HepG2 (cell line): ENCODE results near the gene THRAP3. TPM values are rescaled to one million over a fixed set of nuclear protein-coding genes. Genes with fewer than 3 reads are reported as not detected.

Experiments used
- FOXP1 ChIP-seq, 2 experiments: fragments of 450-650 bp in 1 of 2; IDR thresholded peaks; 2 replicates each; pipeline ENCODE4 v1.6.1; 2017 to 2018; ENCODE audit warnings: antibody characterized with exemption in 1 of 2
- HCFC1 ChIP-seq: fragments of 150-350 bp; IDR thresholded peaks from 2 replicates; pipeline ENCODE4 v1.6.1; 2014; ENCODE audit warnings: low read depth, low read length
- HNF1A ChIP-seq, 2 experiments: sonication (generic) in 1 of 2; formaldehyde crosslinking in 1 of 2; IDR thresholded peaks; 2 replicates each; pipeline versions ENCODE4 v1.4.0 to v1.6.1; 2016 to 2020; ENCODE audit warnings: borderline replicate concordance in 1 of 2, low read depth in 1 of 2, mild to moderate bottlenecking in 1 of 2, missing genetic modification reagents in 1 of 2
- NCOR1 ChIP-seq: fragments of 200-600 bp; sonication (generic); IDR thresholded peaks from 2 replicates; pipeline ENCODE4 v1.7.0; 2017; ENCODE audit warnings: antibody characterized with exemption, low read length, borderline replicate concordance
- POGZ ChIP-seq: sonication (generic); formaldehyde crosslinking; IDR thresholded peaks from 2 replicates; pipeline ENCODE4 v1.4.0; 2020; ENCODE audit warnings: mild to moderate bottlenecking, missing genetic modification reagents
- SIX1 ChIP-seq: sonication (generic); formaldehyde crosslinking; IDR thresholded peaks from 2 replicates; pipeline ENCODE4 v1.4.0; 2020; ENCODE audit warnings: missing genetic modification reagents, borderline replicate concordance
- SOX6 ChIP-seq, 2 experiments: fragments of 450-650 bp in 1 of 2; sonication (generic) in 1 of 2; formaldehyde crosslinking in 1 of 2; IDR thresholded peaks; 2 replicates each; pipeline versions ENCODE4 v1.4.0 to v1.6.1; 2017 to 2020; ENCODE audit warnings: antibody characterized with exemption in 1 of 2, mild to moderate bottlenecking in 1 of 2, missing genetic modification reagents in 1 of 2
- TARDBP ChIP-seq: sonication (generic); formaldehyde crosslinking; IDR thresholded peaks from 2 replicates; pipeline ENCODE4 v1.8.0; 2022; ENCODE audit warnings: mild to moderate bottlenecking, missing genetic modification reagents
- ZBTB20 ChIP-seq: sonication (generic); formaldehyde crosslinking; IDR thresholded peaks from 2 replicates; pipeline ENCODE4 v1.8.1; 2023; ENCODE audit warnings: missing genetic modification reagents, low read depth, mild to moderate bottlenecking, borderline replicate concordance
- ZNF17 ChIP-seq: sonication (generic); formaldehyde crosslinking; IDR thresholded peaks from 2 replicates; pipeline ENCODE4 v1.5.0; 2020; ENCODE audit warnings: mild to moderate bottlenecking, missing genetic modification reagents
- polyA plus RNA-seq, 8 experiments: library from polyadenylated mRNA; depleted of rRNA in 3 of 8; stranded (reverse) in 7 of 8; unstranded in 1 of 8; fragments of >200 nt; fragmentation: Illumina TruSeq in 4 of 8; extraction: Trizol in 4 of 8; gene quantifications; 2 replicates each; pipeline versions ENCODE4 v1.2.1 to v1.2.3, GENCODE V29; 2011 to 2016; ENCODE audit warnings: low read depth in 4 of 8, missing spikeins in 1 of 8, mixed read lengths in 1 of 8; ENCODE audit not compliant: insufficient read depth in 1 of 8
- total RNA-seq, 5 experiments: library from RNA; depleted of rRNA; stranded (reverse); fragments of >200 nt; fragmentation: Illumina TruSeq; extraction: Trizol; gene quantifications; 2 replicates each; pipeline ENCODE4 v1.2.3, GENCODE V29; 2016; ENCODE audit warnings: low read depth in 1 of 5
- TF ChIP-seq, protein P1 (sequence below): sonication (generic); formaldehyde crosslinking; IDR thresholded peaks from 2 replicates; pipeline ENCODE4 v1.4.0; 2020; ENCODE audit warnings: missing genetic modification reagents

The THRAP3 gene
- total and polyA plus RNA-seq, 2 of the 13 experiments (the other 11 are each of a cell fraction or from before 2014, with no cell fraction given), result 45.0 to 92.6 TPM

DNA sequence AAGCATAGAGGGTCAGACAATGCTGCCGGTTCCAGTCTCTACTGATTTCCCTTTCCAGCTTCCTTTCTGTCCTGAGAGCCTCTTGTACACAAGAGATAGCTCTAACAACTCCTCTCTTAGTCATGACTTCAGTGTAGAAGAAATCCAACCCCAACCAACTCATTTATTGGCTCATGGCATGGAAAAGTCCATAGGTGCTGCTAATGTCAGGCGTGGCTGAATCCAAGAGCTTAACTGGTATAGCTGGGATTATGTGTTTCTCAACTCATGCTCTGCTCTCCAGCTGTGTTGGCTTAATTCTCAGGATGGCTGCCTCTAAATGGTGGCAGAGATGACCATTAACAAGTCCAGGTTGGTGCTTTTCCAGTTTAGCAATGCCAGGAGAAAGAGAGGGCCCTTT is 12.4 kb upstream of the THRAP3 start (continued):
- TF ChIP-seq ZBTB20, result no peak
- no peak for TF ChIP-seq NCOR1
- no peak for TF ChIP-seq HCFC1
- TF ChIP-seq, protein P1, sequence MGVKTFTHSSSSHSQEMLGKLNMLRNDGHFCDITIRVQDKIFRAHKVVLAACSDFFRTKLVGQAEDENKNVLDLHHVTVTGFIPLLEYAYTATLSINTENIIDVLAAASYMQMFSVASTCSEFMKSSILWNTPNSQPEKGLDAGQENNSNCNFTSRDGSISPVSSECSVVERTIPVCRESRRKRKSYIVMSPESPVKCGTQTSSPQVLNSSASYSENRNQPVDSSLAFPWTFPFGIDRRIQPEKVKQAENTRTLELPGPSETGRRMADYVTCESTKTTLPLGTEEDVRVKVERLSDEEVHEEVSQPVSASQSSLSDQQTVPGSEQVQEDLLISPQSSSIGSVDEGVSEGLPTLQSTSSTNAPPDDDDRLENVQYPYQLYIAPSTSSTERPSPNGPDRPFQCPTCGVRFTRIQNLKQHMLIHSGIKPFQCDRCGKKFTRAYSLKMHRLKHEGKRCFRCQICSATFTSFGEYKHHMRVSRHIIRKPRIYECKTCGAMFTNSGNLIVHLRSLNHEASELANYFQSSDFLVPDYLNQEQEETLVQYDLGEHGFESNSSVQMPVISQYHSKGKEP, result no peak
- TF ChIP-seq POGZ (CRISPR knock-in tag), result no peak
- no peak for TF ChIP-seq SOX6 (IDR thresholded peaks at IDR 0.05)
- TF ChIP-seq SOX6 (CRISPR knock-in tag; IDR thresholded peaks at IDR 0.05), result no peak
- TF ChIP-seq HNF1A (IDR thresholded peaks at IDR 0.05; ENCODE audit: low read depth), result no peak
- TF ChIP-seq HNF1A (CRISPR knock-in tag; IDR thresholded peaks at IDR 0.05; ENCODE audit: borderline replicate concordance), result no peak
- no peak for TF ChIP-seq ZNF17 (CRISPR knock-in tag)
- no peak for TF ChIP-seq TARDBP (CRISPR knock-in tag)
- no peak for TF ChIP-seq FOXP1 (IDR thresholded peaks at IDR 0.05)
- TF ChIP-seq FOXP1 (CRISPR knock-in tag; IDR thresholded peaks at IDR 0.05), result no peak
- TF ChIP-seq SIX1 (CRISPR knock-in tag), result no peak
